Activated T-helper 1 cell treated with Interleukin-2 at 50 U/mL for 16 hours (primary cell): ENCODE results near the gene ZNF777.
"Not testable (repeated sequence)": the region's sequence is repeated elsewhere in the genome, so short reads cannot be mapped to it uniquely, and the experiment has no call there.

ENCODE experiments used
- DNase-seq: peaks from one replicate; pipeline ENCODE4 v3.0.0-alpha.2; 2020; ENCODE audit warnings: low read depth

Gene ZNF777

GRCh38 chr7:149413083-149413482 is 47.8 kb downstream of the ZNF777 start:
- not testable (repeated sequence) for DNase-seq

DNA sequence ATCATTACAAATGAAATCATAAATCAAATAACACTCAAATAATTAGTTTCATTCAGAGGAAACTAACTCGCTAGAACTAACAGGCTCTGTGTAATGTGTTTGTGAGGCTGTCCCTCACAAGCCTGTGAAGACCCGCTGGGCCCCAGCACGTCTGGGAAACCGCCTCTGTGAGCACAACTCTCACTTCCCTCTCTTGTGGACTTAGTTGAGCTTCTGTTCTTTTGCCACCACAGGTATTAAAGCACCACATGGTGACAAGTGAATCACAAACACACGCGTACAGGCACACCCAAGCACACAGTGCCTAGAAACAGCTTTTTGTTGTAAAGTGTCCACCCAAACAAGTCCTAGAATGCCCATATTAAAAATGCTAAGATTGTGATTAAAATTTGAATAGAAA is 51.0 kb downstream of the ZNF777 start:
- DNase-seq: no peak

- DNase-seq: no peak
Measured at GRCh38 chr7:149404825-149405224, 56.0 kb downstream of the ZNF777 start.

DNA sequence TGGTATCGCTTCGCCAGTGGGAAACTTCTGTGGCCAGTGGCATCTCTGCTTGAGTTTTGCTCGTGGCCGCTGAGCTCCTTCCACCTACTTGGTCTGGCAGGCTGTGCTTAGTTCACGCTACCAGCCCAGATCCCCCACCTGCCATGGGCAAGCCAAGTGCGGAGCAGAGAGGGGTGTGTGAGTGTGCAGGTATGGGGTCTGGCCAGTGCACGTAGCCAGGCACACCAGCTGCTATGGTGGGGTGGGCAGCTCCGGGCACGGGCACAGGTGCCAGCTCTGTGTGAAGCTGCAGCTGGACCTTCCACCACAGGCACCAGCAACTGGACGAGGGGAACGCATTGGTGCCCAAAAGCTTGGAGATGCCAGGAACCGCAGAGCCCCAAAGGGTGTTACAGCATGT is 56.5 kb downstream of the ZNF777 start:
- no peak for DNase-seq

DNA sequence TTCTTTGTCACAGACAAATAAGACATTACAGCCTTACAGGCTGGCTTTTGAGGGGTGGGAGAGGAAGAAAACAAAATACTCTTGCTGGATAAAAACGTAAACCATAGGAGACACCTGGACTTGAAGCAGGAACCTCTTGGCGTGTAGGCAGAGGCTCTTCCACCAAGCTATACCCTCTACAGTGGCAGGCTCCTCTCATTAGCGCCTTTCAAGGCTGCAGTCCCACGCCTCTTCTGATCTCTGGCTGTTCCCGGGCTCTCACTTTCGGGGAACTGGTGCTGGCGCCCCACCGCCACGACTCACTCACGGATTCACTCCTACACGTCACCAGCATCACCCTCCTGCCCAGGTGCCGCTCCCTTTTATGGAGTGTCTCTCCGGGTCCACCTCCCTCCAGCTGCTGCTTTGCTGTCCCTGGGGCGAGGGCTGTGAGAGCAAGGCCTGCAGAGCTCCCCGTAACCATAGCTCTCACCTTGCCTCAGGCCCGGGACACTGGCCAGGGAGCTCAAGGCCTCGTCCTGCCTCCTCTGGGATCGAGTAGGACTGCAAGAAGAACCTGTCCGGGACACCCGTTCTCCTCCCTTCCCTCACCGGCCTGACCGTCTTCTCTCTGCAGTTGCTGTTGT is 62.6 kb downstream of the ZNF777 start:
- no peak for DNase-seq

- DNase-seq: no peak
Measured at GRCh38 chr7:149397470-149398043, 63.3 kb downstream of the ZNF777 start.

GRCh38 chr7:149388550-149389335 is 72.1 kb downstream of the ZNF777 start:
- DNase-seq: not testable (repeated sequence)

DNA sequence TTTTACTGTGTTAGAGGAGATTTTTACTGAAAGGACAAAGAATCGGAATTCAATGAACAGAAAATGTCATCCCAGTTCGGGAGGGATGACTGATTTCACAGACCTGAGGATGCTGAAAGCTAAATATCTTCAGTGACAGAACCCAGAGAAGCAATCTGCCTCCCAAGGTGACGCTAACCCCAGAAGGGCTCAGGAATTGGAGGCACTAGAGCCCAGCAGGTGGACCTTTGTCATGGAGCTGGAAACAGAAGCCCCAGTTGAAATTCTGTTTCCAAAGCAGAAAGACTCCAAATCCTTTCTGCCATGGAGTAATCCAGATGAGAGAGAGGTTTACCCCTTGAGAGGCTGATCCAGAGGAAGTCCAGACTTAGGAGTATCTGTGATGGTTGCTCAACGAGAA is 74.3 kb downstream of the ZNF777 start:
- DNase-seq: not testable (repeated sequence)

DNA sequence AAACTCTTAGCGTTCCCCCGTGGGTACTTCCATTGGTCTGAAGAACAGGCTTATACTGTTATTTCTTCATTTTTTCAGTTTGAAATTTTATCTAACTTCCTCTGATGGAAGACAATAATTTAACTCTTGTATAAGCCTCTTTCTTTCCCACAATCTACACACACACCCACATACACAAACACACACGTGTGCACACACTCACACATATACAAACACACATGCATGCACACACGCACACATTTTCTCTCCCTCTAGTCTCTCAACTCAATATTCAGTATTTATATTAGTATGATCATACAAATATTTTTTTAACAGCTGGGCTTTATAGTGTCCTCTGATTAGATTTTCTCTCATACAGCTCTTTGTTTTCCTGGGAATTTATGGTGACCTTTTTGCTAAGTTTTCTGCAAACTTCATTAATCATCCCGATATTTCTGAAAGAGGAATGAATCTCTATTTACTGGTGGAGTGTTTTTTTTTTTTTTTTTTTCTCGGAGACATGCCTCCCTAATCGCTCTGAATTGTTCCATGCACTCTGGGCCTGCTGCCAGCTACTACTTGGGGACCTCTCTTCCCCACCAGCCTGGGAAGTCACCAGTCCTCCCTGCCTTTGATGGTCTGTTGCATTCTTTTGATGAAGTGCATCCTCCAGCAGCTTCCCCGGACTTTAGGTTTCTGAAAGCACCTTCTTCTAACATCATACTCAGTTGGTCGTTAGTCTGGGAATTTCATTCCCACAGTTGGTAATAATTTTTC is 75.5 kb downstream of the ZNF777 start:
- no peak for DNase-seq
